ENCODE data around the gene LRRC63. TPM values are rescaled to one million over a fixed set of nuclear protein-coding genes. Genes with fewer than 3 reads are reported as not detected.
"Not testable (repeated sequence)": the region's sequence is repeated elsewhere in the genome, so short reads cannot be mapped to it uniquely, and the experiment has no call there.

The LRRC63 gene, protein sequence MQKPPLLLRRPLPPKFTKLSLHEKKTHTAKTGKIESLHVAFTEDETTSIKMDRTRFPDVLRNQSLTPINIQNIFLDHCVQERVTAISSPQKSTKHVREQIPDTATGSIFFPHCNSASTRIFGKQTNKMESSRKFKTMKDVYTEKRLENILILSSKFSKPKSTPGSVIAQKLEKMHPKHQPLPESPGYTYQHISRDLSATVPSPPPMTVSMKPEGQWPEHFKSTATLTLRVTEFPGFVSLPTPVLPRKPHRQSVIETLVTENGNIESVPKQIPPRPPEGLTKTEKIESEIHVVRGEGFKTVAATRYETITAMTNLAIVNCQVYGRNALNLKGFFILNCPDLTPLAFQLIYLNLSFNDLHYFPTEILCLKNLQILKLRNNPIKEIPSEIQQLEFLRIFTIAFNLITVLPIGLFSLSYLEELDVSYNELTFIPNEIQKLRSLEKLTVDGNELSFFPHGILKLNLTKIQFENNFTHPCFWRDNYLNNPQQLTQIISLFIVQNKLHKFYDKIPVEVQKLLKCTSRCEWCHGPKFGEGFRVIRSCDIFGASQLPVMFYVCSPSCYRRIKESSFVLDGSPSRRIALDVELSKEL
- total RNA-seq (ENCODE audit: unreplicated experiment), result not detected
- long read RNA-seq, result 0 reads

DNA sequence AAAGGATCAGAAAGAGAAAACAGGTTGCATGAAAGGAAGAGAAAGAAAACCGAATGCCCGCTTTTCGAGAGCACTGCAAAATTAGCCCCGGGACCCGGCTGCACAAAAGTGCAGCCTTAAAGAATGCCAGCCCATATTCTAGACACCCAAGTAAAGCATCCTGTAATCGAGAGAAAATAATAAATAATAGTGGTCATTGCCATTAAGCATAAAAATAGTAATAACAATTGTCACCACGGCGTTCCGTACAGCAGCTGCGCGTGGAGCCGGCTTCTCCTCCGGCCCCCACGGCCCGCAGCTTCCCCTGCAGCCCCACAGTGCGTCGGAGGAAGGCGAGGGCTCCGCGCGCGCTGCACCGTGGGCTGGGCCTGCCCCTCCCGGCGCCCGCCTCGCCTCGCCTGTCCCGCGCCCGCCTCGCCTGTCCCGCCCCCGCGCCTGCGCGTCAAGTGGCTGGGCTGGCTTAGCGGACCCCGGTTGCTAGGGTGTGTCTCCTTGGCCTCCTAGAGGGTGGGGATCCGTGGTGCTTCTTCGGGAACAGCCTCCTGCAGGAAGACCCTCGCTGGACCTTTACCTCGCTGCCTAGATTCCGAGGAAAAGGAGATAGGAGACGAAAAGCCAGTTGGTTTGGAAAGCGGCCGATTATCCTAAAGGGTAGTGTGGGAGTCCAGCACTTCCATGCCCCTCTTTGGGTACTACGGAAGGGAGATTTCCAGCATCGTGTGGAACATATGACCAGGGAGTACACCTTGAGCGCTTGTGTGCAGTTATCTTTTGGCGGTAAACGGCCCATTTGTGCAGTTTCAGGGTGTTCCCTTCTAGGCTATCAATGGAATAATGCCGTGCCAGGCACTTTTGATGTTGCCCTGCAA is at the start of gene LRRC63:
LRRC63 (plus strand) TSS at position 446 of the 869 bp plus-strand sequence. CDS start 1,107 bp downstream, outside the sequence.
- DNase-seq, result peak; percentile 80
- peak within 1 kb of the TSS; percentile 78 for H3K4me3 Mint-ChIP-seq (ENCODE audit: unreplicated experiment)
- no peaks in the 10 kb centered on the region for H3K36me3 Mint-ChIP-seq (ENCODE audit: unreplicated experiment)
- H3K27ac Mint-ChIP-seq (ENCODE audit: unreplicated experiment), result peak within 1 kb of the TSS; percentile 0
- H3K4me1 Mint-ChIP-seq (ENCODE audit: low read depth, unreplicated experiment), result peaks cover 3% of the 10 kb centered on the region
- H3K27me3 Mint-ChIP-seq (ENCODE audit: unreplicated experiment), result no peaks in the 10 kb centered on the region
- TF ChIP-seq, protein P1, sequence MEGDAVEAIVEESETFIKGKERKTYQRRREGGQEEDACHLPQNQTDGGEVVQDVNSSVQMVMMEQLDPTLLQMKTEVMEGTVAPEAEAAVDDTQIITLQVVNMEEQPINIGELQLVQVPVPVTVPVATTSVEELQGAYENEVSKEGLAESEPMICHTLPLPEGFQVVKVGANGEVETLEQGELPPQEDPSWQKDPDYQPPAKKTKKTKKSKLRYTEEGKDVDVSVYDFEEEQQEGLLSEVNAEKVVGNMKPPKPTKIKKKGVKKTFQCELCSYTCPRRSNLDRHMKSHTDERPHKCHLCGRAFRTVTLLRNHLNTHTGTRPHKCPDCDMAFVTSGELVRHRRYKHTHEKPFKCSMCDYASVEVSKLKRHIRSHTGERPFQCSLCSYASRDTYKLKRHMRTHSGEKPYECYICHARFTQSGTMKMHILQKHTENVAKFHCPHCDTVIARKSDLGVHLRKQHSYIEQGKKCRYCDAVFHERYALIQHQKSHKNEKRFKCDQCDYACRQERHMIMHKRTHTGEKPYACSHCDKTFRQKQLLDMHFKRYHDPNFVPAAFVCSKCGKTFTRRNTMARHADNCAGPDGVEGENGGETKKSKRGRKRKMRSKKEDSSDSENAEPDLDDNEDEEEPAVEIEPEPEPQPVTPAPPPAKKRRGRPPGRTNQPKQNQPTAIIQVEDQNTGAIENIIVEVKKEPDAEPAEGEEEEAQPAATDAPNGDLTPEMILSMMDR (IDR thresholded peaks at IDR 0.05; ENCODE audit: partially characterized antibody, unreplicated experiment), result no peak
- no peaks in the 10 kb centered on the region for H3K9me3 Mint-ChIP-seq (ENCODE audit: unreplicated experiment)

DNA sequence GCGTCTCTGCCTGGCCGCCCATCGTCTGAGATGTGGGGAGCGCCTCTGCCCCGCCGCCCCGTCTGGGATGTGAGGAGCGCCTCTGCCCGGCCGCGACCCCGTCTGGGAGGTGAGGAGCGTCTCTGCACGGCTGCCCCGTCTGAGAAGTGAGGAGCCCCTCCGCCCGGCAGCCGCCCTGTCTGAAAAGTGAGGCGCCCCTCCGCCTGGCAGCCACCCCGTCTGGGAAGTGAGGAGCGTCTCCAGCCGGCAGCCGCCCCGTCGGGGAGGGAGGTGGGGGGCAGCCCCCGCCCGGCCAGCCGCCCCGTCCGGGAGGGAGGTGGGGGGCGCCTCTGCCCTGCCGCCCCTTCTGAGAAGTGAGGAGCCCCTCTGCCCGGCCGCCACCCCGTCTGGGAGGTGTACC is 49.0 kb upstream of the LRRC63 start:
- not testable (repeated sequence) for H3K27ac Mint-ChIP-seq (ENCODE audit: unreplicated experiment); H3K36me3 Mint-ChIP-seq (ENCODE audit: unreplicated experiment); H3K27me3 Mint-ChIP-seq (ENCODE audit: unreplicated experiment); H3K9me3 Mint-ChIP-seq (ENCODE audit: unreplicated experiment); H3K4me1 Mint-ChIP-seq (ENCODE audit: low read depth, unreplicated experiment); H3K4me3 Mint-ChIP-seq (ENCODE audit: unreplicated experiment); DNase-seq

DNA sequence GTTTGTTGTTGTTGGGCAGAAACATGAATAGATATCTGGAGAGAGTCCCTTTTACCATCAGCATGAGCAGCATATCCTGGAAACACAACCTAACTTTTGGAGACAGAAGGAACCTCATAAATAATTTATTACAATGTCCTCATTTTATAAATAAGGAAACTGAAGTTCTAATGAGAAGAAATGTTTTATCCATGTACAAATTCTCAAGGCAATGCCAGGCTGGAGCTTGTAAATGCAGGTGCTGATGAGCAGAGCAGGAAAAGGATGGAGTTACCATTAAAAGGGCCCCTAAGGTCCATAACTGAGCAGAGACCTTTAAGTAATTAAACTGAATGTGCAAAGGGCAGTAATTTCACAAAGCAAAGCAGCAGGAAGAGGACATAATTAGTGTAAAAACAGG is 47.1 kb upstream of the LRRC63 start:
- Mint-ChIP-seq H3K27me3 (ENCODE audit: unreplicated experiment) (no peaks in the 10 kb centered on the region), H3K9me3 (ENCODE audit: unreplicated experiment) (peaks cover 4% of the 10 kb centered on the region), H3K4me1 (ENCODE audit: low read depth, unreplicated experiment) (peaks cover 2% of the 10 kb centered on the region), H3K36me3 (ENCODE audit: unreplicated experiment) (peaks cover 6% of the 10 kb centered on the region), H3K27ac (ENCODE audit: unreplicated experiment) (no peak overlapping the region), H3K4me3 (ENCODE audit: unreplicated experiment) (no peak overlapping the region)
- DNase-seq, result no peak
- TF ChIP-seq, protein P1 (IDR thresholded peaks at IDR 0.05; ENCODE audit: partially characterized antibody, unreplicated experiment), result no peak

DNA sequence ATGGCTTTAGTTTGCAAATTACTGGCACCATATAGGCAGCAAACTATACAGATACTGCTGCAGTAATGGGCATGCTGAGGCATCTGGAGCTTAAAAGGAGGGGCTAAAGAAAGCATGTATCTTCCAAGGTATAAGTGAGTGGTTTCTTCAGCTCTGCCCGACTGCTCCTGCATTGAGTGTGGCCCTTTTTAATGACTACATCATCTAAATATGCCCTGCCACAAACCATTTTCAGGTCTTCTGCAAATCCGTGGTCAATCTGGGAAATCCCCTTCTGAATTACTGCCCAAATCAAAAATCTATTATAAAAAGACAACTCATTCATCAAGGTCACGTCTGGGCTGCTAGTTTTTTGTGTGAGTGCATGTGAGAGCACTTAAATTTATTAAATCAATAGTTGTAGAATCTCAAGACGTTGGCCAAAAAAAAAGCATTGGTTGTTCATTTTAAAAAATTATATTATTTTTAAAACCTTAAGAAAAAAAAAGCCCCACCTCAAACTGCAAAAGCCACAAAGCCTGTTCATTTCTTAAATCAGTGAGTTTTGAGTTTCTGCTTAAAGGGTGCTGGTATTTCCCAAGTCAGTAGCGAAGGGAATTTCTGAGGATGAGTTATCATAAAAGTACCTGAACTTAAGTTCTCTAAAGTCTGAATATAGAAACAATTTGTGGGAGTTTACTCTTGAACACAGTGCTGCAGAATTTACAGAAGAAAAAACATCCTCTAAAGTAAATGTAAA is 46.1 kb upstream of the LRRC63 start:
- peaks cover 6% of the 10 kb centered on the region for H3K36me3 Mint-ChIP-seq (ENCODE audit: unreplicated experiment)
- peaks cover under 1% of the 10 kb centered on the region for H3K27me3 Mint-ChIP-seq (ENCODE audit: unreplicated experiment)
- peaks cover 4% of the 10 kb centered on the region for H3K9me3 Mint-ChIP-seq (ENCODE audit: unreplicated experiment)
- TF ChIP-seq, protein P1 (IDR thresholded peaks at IDR 0.05; ENCODE audit: partially characterized antibody, unreplicated experiment), result no peak
- H3K27ac Mint-ChIP-seq (ENCODE audit: unreplicated experiment), result no peak overlapping the region
- DNase-seq, result no peak
- peaks cover 4% of the 10 kb centered on the region for H3K4me1 Mint-ChIP-seq (ENCODE audit: low read depth, unreplicated experiment)
- H3K4me3 Mint-ChIP-seq (ENCODE audit: unreplicated experiment), result no peak overlapping the region

DNA sequence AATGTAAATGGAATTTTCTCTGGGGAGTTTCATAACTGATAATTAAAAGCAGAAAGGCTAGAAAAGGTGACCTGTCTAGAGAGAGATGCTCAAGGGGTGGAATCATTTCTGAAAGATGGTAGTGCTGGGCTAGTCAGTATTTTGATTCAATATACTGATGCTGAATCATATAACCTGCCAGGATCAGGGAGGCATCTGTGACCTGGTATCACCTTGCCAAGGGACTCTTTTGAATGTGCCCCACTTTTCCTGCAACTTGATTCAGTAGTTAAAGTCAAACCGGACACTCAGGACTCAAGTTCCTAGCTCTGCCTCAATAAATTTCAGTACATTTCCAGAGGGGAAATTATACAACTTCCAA is 45.5 kb upstream of the LRRC63 start:
- TF ChIP-seq, protein P1 (IDR thresholded peaks at IDR 0.05; ENCODE audit: partially characterized antibody, unreplicated experiment), result no peak
- no peak overlapping the region for H3K4me3 Mint-ChIP-seq (ENCODE audit: unreplicated experiment)
- peaks cover 4% of the 10 kb centered on the region for H3K9me3 Mint-ChIP-seq (ENCODE audit: unreplicated experiment)
- DNase-seq, result no peak
- H3K27ac Mint-ChIP-seq (ENCODE audit: unreplicated experiment), result no peak overlapping the region
- H3K36me3 Mint-ChIP-seq (ENCODE audit: unreplicated experiment), result peaks cover 6% of the 10 kb centered on the region
- peaks cover 6% of the 10 kb centered on the region for H3K4me1 Mint-ChIP-seq (ENCODE audit: low read depth, unreplicated experiment)
- H3K27me3 Mint-ChIP-seq (ENCODE audit: unreplicated experiment), result peaks cover 3% of the 10 kb centered on the region
